ENCODE measurements around the gene CDK2. TPM values are rescaled to one million over a fixed set of nuclear protein-coding genes. Genes with fewer than 3 reads are reported as not detected.

Gene CDK2
- total RNA-seq, 4 donors from 2014 or later, result 6.4 to 11.7 (median 8.1) TPM

- no peaks in the 10 kb centered on the region for H3K9me3 ChIP-seq
- H3K27ac ChIP-seq, result peak overlapping the region; percentile 41 to 74 (median 61)
- H3K4me1 ChIP-seq, result peaks cover 20 to 31% of the 10 kb centered on the region in 2 donors
- in situ Hi-C loops (cut with MboI; ENCODE audit: low sequenced_read_pairs in 4 of 4), result loop anchor here in 2 of 4 donors (10.0 to 25.0 kb wide), 3 partner anchors 117 to 295 kb away; partner anchors contain the start of genes ORMDL2 (in 2 of the 2), SARNP (in 2 of the 2) and OR10P1 (in 1 of the 2)
- peak; percentile 13 to 21 for DNase-seq
- peak overlapping the region; percentile 47 to 66 (median 66) for H3K4me3 ChIP-seq
- TF ChIP-seq CTCF (IDR thresholded peaks at IDR 0.05 in 4 of 5, conservative IDR thresholded peaks at IDR 0.05 in 1 of 5) (no peak), POLR2A (IDR thresholded peaks at IDR 0.05) (peak; percentile 9 to 23)
- H3K27me3 ChIP-seq, result peaks cover 6 to 34% (median 14%) of the 10 kb centered on the region in 3 donors
- ATAC-seq, result peak in 1 of 2 donors; percentile 33
- no peaks in the 10 kb centered on the region for H3K36me3 ChIP-seq
- intact Hi-C loops (cut with DNase I; ENCODE audit: low total_unique reads), result no loop called here
Measured at GRCh38 chr12:55931780-55932550, 34.7 kb upstream of the CDK2 start.

DNA sequence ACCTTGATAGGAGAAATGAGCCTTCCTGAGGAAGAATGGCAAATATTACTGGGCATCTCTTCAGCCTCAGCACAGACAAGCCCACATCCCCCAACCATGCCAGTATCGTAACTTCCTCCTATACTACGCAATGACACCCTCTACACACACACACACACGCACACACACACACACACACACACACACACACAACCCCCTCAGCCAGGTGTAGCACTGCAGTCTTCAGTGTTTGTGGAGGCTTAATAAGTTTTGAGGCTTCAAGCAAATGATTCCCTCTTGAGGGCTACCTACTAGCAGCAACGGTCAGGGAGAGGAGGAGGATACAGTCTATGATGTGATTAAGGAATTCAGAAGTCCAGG lies 34.1 kb upstream of the CDK2 start:
- no peak for DNase-seq
- in situ Hi-C loops (cut with MboI; ENCODE audit: low sequenced_read_pairs in 4 of 4) (loop anchor here in 2 of 4 donors (10.0 to 25.0 kb wide), 3 partner anchors 118 to 295 kb away; partner anchors contain the start of genes ORMDL2 (in 2 of the 2), SARNP (in 2 of the 2) and OR10P1 (in 1 of the 2)), intact Hi-C loops (cut with DNase I; ENCODE audit: low total_unique reads) (no loop called here)
- Histone ChIP-seq H3K27me3 (peaks cover 6 to 34% (median 14%) of the 10 kb centered on the region in 3 donors), H3K4me3 (peak overlapping the region; percentile 47 to 66 (median 66)), H3K27ac (peak overlapping the region in 1 of 4 donors; percentile 62), H3K36me3 (no peaks in the 10 kb centered on the region), H3K9me3 (no peaks in the 10 kb centered on the region), H3K4me1 (peaks cover 20 to 31% of the 10 kb centered on the region in 2 donors)
- ATAC-seq, result no peak
- no peak for TF ChIP-seq CTCF (IDR thresholded peaks at IDR 0.05 in 4 of 5, conservative IDR thresholded peaks at IDR 0.05 in 1 of 5)
- no peak for TF ChIP-seq POLR2A (IDR thresholded peaks at IDR 0.05)

DNA sequence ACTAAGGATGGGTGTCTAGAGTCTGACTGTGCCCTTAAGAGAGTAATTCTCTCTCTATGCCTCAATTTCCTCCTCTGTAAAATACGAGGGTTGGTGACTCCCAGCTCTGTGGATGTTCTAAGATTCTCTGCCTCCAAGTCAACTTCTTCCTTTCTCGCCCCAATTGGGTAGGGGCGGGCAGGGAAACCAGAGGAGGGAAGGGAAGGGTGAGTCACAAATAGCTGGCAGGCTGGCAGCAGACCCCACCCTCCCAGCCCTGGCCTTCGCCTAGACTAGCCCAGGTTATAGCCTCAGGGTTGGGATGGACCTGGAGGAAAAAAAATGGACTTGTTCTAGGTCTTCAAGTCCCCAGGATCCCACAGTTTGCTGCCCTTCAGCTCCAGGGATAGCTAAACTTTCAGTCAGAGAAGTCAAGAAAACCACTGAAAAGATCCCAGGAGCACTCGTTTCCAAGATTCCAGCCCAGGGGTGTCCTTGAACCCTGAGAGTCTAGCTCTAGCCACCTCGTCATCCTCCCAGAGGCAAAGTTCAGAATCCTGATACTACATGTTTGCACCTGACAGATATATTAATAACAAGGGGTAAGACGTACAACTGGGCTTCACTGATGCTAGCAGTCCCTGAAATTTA lies 33.3 kb upstream of the CDK2 start:
- intact Hi-C loops (cut with DNase I; ENCODE audit: low total_unique reads), result no loop called here
- Histone ChIP-seq H3K4me1 (peaks cover 17 to 26% of the 10 kb centered on the region in 2 donors), H3K36me3 (no peaks in the 10 kb centered on the region), H3K27ac (no peak overlapping the region), H3K27me3 (peaks cover 6 to 34% (median 14%) of the 10 kb centered on the region in 3 donors), H3K9me3 (no peaks in the 10 kb centered on the region), H3K4me3 (no peak overlapping the region)
- ATAC-seq, result no peak
- no peak for DNase-seq
- in situ Hi-C loops (cut with MboI; ENCODE audit: low sequenced_read_pairs in 4 of 4), result loop anchor here in 2 of 4 donors (10.0 to 25.0 kb wide), 3 partner anchors 118 to 296 kb away; partner anchors contain the start of genes ORMDL2 (in 2 of the 2), SARNP (in 2 of the 2) and OR10P1 (in 1 of the 2)
- TF ChIP-seq POLR2A (IDR thresholded peaks at IDR 0.05) (peak in 1 of 2 donors; percentile 7), CTCF (IDR thresholded peaks at IDR 0.05 in 4 of 5, conservative IDR thresholded peaks at IDR 0.05 in 1 of 5) (no peak)

- Histone ChIP-seq H3K9me3 (no peaks in the 10 kb centered on the region), H3K27ac (no peak overlapping the region), H3K4me1 (peaks cover 16 to 19% of the 10 kb centered on the region in 2 donors), H3K27me3 (peaks cover 6 to 34% (median 14%) of the 10 kb centered on the region in 3 donors), H3K36me3 (no peaks in the 10 kb centered on the region), H3K4me3 (no peak overlapping the region)
- TF ChIP-seq CTCF (IDR thresholded peaks at IDR 0.05 in 4 of 5, conservative IDR thresholded peaks at IDR 0.05 in 1 of 5), result no peak
- no peak for TF ChIP-seq POLR2A (IDR thresholded peaks at IDR 0.05)
- in situ Hi-C loops (cut with MboI; ENCODE audit: low sequenced_read_pairs in 4 of 4), result loop anchor here in 2 of 4 donors (10.0 to 25.0 kb wide), 3 partner anchors 119 to 297 kb away; partner anchors contain the start of genes ORMDL2 (in 2 of the 2), SARNP (in 2 of the 2) and OR10P1 (in 1 of the 2)
- DNase-seq (no peak), ATAC-seq (no peak)
- intact Hi-C loops (cut with DNase I; ENCODE audit: low total_unique reads), result no loop called here
Measured at GRCh38 chr12:55933799-55934742, 32.6 kb upstream of the CDK2 start.

Data from gastrocnemius medialis (tissue), 4 donors.